ENCODE data around the gene MRPL42. TPM values are rescaled to one million over a fixed set of nuclear protein-coding genes. Genes with fewer than 3 reads are reported as not detected.
A peak's percentile ranks its signal among the peaks of the same experiment; 100 is the strongest.

MRPL42 gene
- total RNA-seq, 1 experiment from 2014 or later: 119 TPM

DNA sequence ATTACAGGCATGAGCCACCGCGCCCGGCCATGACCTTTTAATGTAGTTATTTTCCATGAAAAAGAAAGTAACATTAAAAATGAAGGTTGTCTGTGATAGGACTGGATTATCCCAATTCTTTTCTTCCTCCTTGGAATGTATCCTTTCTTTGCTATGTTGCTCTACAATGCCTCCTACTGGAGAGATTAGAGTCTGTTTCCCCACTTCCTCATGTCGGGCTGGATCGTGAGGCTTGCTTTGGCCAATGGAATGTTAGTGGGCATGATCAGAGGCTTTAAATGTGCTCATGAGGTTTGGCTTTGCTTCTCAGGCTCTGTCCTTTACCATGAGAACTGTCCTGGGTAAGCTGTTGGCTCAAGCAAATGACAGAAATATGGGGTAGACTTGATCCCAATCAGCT, 70.5 kb downstream of the MRPL42 start:
- Histone ChIP-seq H2AFZ (ENCODE audit: low read length) (no peak overlapping the region), H3K9me3 (ENCODE audit: low read length) (no peaks in the 10 kb centered on the region), H3K4me3 (ENCODE audit: low read length) (no peak overlapping the region), H3K9me2 (replicated peaks; ENCODE audit: low read length) (no peaks in the 10 kb centered on the region), H4K20me1 (ENCODE audit: low read length) (no peaks in the 10 kb centered on the region), H3K36me3 (ENCODE audit: low read depth, low read length) (no peaks in the 10 kb centered on the region), H3K27me3 (ENCODE audit: low read length) (no peaks in the 10 kb centered on the region), H3K27ac (ENCODE audit: low read length) (no peak overlapping the region), H3K79me2 (ENCODE audit: low read length) (no peaks in the 10 kb centered on the region), H3F3A (ENCODE audit: low read length, unreplicated experiment) (no peaks in the 10 kb centered on the region), H3K9ac (ENCODE audit: low read length) (no peak overlapping the region), H3K4me1 (ENCODE audit: insufficient read depth, low read length) (no peaks in the 10 kb centered on the region), H3K4me2 (ENCODE audit: low read length) (no peak overlapping the region)
- no peak for TF ChIP-seq EZH2 (IDR thresholded peaks at IDR 0.05; ENCODE audit: low read length, unreplicated experiment)
- no peak for TF ChIP-seq EZH2phosphoT487 (IDR thresholded peaks at IDR 0.05; ENCODE audit: borderline replicate concordance, low read length)
- TF ChIP-seq, protein P1, sequence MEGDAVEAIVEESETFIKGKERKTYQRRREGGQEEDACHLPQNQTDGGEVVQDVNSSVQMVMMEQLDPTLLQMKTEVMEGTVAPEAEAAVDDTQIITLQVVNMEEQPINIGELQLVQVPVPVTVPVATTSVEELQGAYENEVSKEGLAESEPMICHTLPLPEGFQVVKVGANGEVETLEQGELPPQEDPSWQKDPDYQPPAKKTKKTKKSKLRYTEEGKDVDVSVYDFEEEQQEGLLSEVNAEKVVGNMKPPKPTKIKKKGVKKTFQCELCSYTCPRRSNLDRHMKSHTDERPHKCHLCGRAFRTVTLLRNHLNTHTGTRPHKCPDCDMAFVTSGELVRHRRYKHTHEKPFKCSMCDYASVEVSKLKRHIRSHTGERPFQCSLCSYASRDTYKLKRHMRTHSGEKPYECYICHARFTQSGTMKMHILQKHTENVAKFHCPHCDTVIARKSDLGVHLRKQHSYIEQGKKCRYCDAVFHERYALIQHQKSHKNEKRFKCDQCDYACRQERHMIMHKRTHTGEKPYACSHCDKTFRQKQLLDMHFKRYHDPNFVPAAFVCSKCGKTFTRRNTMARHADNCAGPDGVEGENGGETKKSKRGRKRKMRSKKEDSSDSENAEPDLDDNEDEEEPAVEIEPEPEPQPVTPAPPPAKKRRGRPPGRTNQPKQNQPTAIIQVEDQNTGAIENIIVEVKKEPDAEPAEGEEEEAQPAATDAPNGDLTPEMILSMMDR (conservative IDR thresholded peaks at IDR 0.05; ENCODE audit: low read depth, low read length): peak; percentile 36; the same call in 1 of the 2 replicates
- CTCF ChIA-PET: no interaction called here
- BruUV-seq (replicated peaks): no TSS peak
- intact Hi-C loops (cut with micrococcal nuclease): no loop called here
- POLR2A ChIA-PET (ENCODE audit: unreplicated experiment): no interaction called here
- ATAC-seq: no peak
- no peak for DNase-seq

DNA sequence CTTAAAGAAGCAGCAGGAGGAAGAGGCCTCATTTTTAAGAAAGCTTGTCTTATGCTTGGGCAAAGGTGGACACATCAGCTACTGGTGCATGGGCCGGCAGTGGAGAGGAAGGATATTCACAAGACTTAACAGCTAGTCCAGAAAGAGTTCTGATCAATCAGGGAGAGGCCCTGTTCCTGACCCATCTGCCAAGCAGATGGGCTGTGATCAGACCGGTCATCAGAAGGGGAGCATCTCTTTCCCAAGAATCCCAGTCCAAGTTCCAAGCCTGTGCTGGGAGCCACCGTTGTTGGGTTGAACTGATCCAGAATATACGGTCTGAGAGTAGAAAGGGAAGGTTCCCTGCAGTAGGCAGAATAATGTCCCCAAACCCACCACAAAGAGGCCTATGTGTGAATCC, 72.5 kb downstream of the MRPL42 start:
- ChIA-PET CTCF (no interaction called here), POLR2A (ENCODE audit: unreplicated experiment) (no interaction called here)
- Histone ChIP-seq H3K36me3 (ENCODE audit: low read depth, low read length) (no peaks in the 10 kb centered on the region), H3K79me2 (ENCODE audit: low read length) (no peaks in the 10 kb centered on the region), H3K27ac (ENCODE audit: low read length) (no peak overlapping the region), H4K20me1 (ENCODE audit: low read length) (no peaks in the 10 kb centered on the region), H3K4me1 (ENCODE audit: insufficient read depth, low read length) (no peaks in the 10 kb centered on the region), H3K9ac (ENCODE audit: low read length) (no peak overlapping the region), H3K9me3 (ENCODE audit: low read length) (no peaks in the 10 kb centered on the region), H3K4me2 (ENCODE audit: low read length) (no peak overlapping the region), H3K9me2 (replicated peaks; ENCODE audit: low read length) (no peaks in the 10 kb centered on the region), H3F3A (ENCODE audit: low read length, unreplicated experiment) (no peaks in the 10 kb centered on the region), H2AFZ (ENCODE audit: low read length) (no peak overlapping the region), H3K27me3 (ENCODE audit: low read length) (no peaks in the 10 kb centered on the region), H3K4me3 (ENCODE audit: low read length) (no peak overlapping the region)
- TF ChIP-seq, protein P1 (conservative IDR thresholded peaks at IDR 0.05; ENCODE audit: low read depth, low read length): no peak
- TF ChIP-seq EZH2phosphoT487 (IDR thresholded peaks at IDR 0.05; ENCODE audit: borderline replicate concordance, low read length): no peak
- intact Hi-C loops (cut with micrococcal nuclease): no loop called here
- DNase-seq (no peak), ATAC-seq (no peak)
- no TSS peak for BruUV-seq (replicated peaks)

DNA sequence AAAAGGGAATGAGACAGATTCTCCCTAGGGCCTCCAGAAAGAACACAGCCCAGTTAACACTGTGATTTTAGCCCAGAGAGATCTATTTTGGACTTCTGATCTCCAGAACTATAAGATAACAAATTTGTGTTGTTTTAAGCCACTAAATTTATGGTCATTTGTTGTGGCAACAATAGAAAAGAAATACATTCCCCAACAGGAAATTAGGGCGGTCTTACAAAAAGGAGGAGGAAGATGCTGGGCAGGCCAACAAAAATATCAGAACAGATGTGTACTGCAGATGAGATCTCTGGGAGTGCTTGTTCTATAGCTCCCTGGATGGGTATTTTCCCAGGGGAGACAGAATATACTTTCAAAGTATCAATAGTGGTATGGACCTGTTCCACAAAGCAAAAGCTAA, 73.2 kb downstream of the MRPL42 start:
- no peaks in the 10 kb centered on the region for H3K36me3 ChIP-seq (ENCODE audit: low read depth, low read length)
- H3K27ac ChIP-seq (ENCODE audit: low read length): no peak overlapping the region
- H3K4me3 ChIP-seq (ENCODE audit: low read length): no peak overlapping the region
- no peaks in the 10 kb centered on the region for H3K79me2 ChIP-seq (ENCODE audit: low read length)
- H3F3A ChIP-seq (ENCODE audit: low read length, unreplicated experiment): no peaks in the 10 kb centered on the region
- H3K4me1 ChIP-seq (ENCODE audit: insufficient read depth, low read length): no peaks in the 10 kb centered on the region
- DNase-seq: no peak
- no peaks in the 10 kb centered on the region for H3K9me2 ChIP-seq (replicated peaks; ENCODE audit: low read length)
- H3K27me3 ChIP-seq (ENCODE audit: low read length): no peaks in the 10 kb centered on the region
- no peak overlapping the region for H3K9ac ChIP-seq (ENCODE audit: low read length)
- POLR2A ChIA-PET (ENCODE audit: unreplicated experiment): no interaction called here
- ATAC-seq: no peak
- H2AFZ ChIP-seq (ENCODE audit: low read length): no peak overlapping the region
- H3K4me2 ChIP-seq (ENCODE audit: low read length): no peak overlapping the region
- intact Hi-C loops (cut with micrococcal nuclease): no loop called here
- H3K9me3 ChIP-seq (ENCODE audit: low read length): no peaks in the 10 kb centered on the region
- BruUV-seq (replicated peaks): no TSS peak
- TF ChIP-seq EZH2 (IDR thresholded peaks at IDR 0.05; ENCODE audit: low read length, unreplicated experiment) (no peak), EZH2phosphoT487 (IDR thresholded peaks at IDR 0.05; ENCODE audit: borderline replicate concordance, low read length) (no peak)
- TF ChIP-seq, protein P1 (conservative IDR thresholded peaks at IDR 0.05; ENCODE audit: low read depth, low read length): no peak
- H4K20me1 ChIP-seq (ENCODE audit: low read length): no peaks in the 10 kb centered on the region
- CTCF ChIA-PET: no interaction called here

All from PC-3 (cell line).